Keratinocyte (primary cell): Measurements from ENCODE around the gene CFAP299. TPM values are rescaled to one million over a fixed set of nuclear protein-coding genes. Genes with fewer than 3 reads are reported as not detected.

Experiments
- DNase-seq: peaks from one replicate; pipeline ENCODE4 v3.0.0-alpha.2; 2011; ENCODE audit warnings: low read depth, missing footprints, low spot score
- FAIRE-seq: peaks from 2 replicates; lab custom pipeline; 2011; peaks lifted over from hg19 to GRCh38; lab: Jason Lieb, UNC
- H2AFZ ChIP-seq: 2 replicates; pipeline ENCODE4 v1.6.0; 2012; ENCODE audit warnings: low read length, control low read depth, inconsistent platforms; ENCODE audit not compliant: control insufficient read depth
- H3K27ac ChIP-seq: 2 replicates; pipeline ENCODE4 v1.5.1; 2011; ENCODE audit warnings: low read length; ENCODE audit not compliant: control insufficient read depth, insufficient read depth
- H3K27me3 ChIP-seq: 3 replicates; pipeline ENCODE4 v1.6.0; 2011; ENCODE audit warnings: low read length; ENCODE audit not compliant: control insufficient read depth, insufficient read depth; ENCODE audit errors: extremely low read depth
- H3K36me3 ChIP-seq, 2 experiments: 2 replicates in 1 of 2; 3 replicates in 1 of 2; pipeline ENCODE4 v1.5.1; 2011; ENCODE audit warnings: low read length in 2 of 2, mild to moderate bottlenecking in 1 of 2; ENCODE audit not compliant: control insufficient read depth in 2 of 2, insufficient read depth in 2 of 2; ENCODE audit errors: extremely low read depth in 1 of 2
- H3K4me1 ChIP-seq: 3 replicates; pipeline ENCODE4 v1.5.1; 2011; ENCODE audit warnings: low read length; ENCODE audit not compliant: control insufficient read depth, insufficient read depth; ENCODE audit errors: extremely low read depth
- H3K4me2 ChIP-seq: 3 replicates; pipeline ENCODE4 v1.6.0; 2011; ENCODE audit warnings: low read depth, low read length; ENCODE audit not compliant: control insufficient read depth, insufficient read depth; ENCODE audit errors: extremely low read depth
- H3K4me3 ChIP-seq, 3 experiments: fragments of 200-600 bp in 1 of 3; sonication (generic) in 1 of 3; 2 replicates in 2 of 3; 3 replicates in 1 of 3; pipeline ENCODE4 v1.5.1; 2011 to 2016; ENCODE audit warnings: low read length in 3 of 3, mild to moderate bottlenecking in 3 of 3, control low read depth in 2 of 3, inconsistent platforms in 1 of 3, low read depth in 1 of 3, mixed read lengths in 1 of 3, mixed run types in 1 of 3, moderate library complexity in 1 of 3; ENCODE audit not compliant: control insufficient read depth in 2 of 3, insufficient read depth in 2 of 3; ENCODE audit errors: extremely low read depth in 1 of 3
- H3K79me2 ChIP-seq: 2 replicates; pipeline ENCODE4 v1.6.0; 2012; ENCODE audit warnings: low read length; ENCODE audit not compliant: control insufficient read depth, insufficient read depth
- H3K9ac ChIP-seq: 3 replicates; pipeline ENCODE4 v1.6.0; 2011; ENCODE audit warnings: low read length; ENCODE audit not compliant: control insufficient read depth, insufficient read depth; ENCODE audit errors: extremely low read depth
- H3K9me1 ChIP-seq: 3 replicates; pipeline ENCODE4 v1.6.0; 2011; ENCODE audit warnings: low read length; ENCODE audit not compliant: control insufficient read depth, insufficient read depth; ENCODE audit errors: extremely low read depth
- H3K9me3 ChIP-seq: 2 replicates; pipeline ENCODE4 v1.5.1; 2012; ENCODE audit warnings: low read depth, low read length; ENCODE audit not compliant: control insufficient read depth
- H4K20me1 ChIP-seq: 3 replicates; pipeline ENCODE4 v1.6.0; 2011; ENCODE audit warnings: low read length; ENCODE audit not compliant: control insufficient read depth, insufficient read depth; ENCODE audit errors: extremely low read depth
- CTCF ChIP-seq, 3 experiments: IDR thresholded peaks in 1 of 3; conservative IDR thresholded peaks in 1 of 3; optimal IDR thresholded peaks in 1 of 3; 2 replicates in 2 of 3; 3 replicates in 1 of 3; pipeline versions ENCODE3 to v1.5.1; 2011; ENCODE audit warnings: low read length in 3 of 3, mild to moderate bottlenecking in 3 of 3, moderate library complexity in 2 of 3, control low read depth in 1 of 3, inconsistent platforms in 1 of 3; ENCODE audit not compliant: insufficient read depth in 2 of 3; ENCODE audit errors: extremely low read depth in 1 of 3
- EZH2 ChIP-seq: IDR thresholded peaks from one replicate; pipeline ENCODE4 v1.6.1; 2012; ENCODE audit warnings: inconsistent platforms, mild to moderate bottlenecking, low read length, moderate library complexity
- dilution Hi-C: fragments of 300-500 bp; cut with MboI; formaldehyde crosslinking; loops from one replicate; pipeline ENCODE4 v1.7.0; 2020; ENCODE audit warnings: low sequenced_read_pairs; ENCODE audit not compliant: extremely low pct_ligation_motif_present
- polyA plus RNA-seq, 5 experiments: library from polyadenylated mRNA; depleted of rRNA in 3 of 5; stranded (reverse) in 3 of 5; stranded (forward) in 1 of 5; unstranded in 1 of 5; fragments of >200 nt; gene quantifications; 1 replicate in 1 of 5; 2 replicates in 3 of 5; 3 replicates in 1 of 5; pipeline versions ENCODE4 v1.2.1 to v1.2.3, GENCODE V29; 2011 to 2012; ENCODE audit warnings: missing spikeins in 2 of 5, low read depth in 1 of 5, low replicate concordance in 1 of 5

Gene CFAP299
- polyA plus RNA-seq, 1 donor (not counting 4 experiments of a cell fraction or from before 2014, with no cell fraction given): 0.14 TPM

- H3K9me1 ChIP-seq: no peaks in the 10 kb centered on the region
- no peak overlapping the region for H3K27ac ChIP-seq
- H3K4me3 ChIP-seq: no peak overlapping the region
- TF ChIP-seq CTCF (optimal IDR thresholded peaks at IDR 0.05 in 1 of 3, IDR thresholded peaks at IDR 0.05 in 1 of 3, conservative IDR thresholded peaks at IDR 0.05 in 1 of 3; ENCODE audit: extremely low read depth in 1 of 3, insufficient read depth in 2 of 3, low read length in 3 of 3) (no peak), EZH2 (no peak)
- no peaks in the 10 kb centered on the region for H3K79me2 ChIP-seq
- no peaks in the 10 kb centered on the region for H4K20me1 ChIP-seq
- FAIRE-seq: no peak
- H3K36me3 ChIP-seq: no peaks in the 10 kb centered on the region
- H3K4me2 ChIP-seq: no peak overlapping the region
- no peak for DNase-seq
- peaks cover 2% of the 10 kb centered on the region for H3K4me1 ChIP-seq
- no peak overlapping the region for H2AFZ ChIP-seq
- no peaks in the 10 kb centered on the region for H3K9me3 ChIP-seq
- dilution Hi-C loops: no loop called here
- no peaks in the 10 kb centered on the region for H3K27me3 ChIP-seq
- H3K9ac ChIP-seq: no peak overlapping the region
Measured at GRCh38 chr4:80731436-80731835, 395.9 kb downstream of the CFAP299 start.

- H3K9ac ChIP-seq: no peak overlapping the region
- DNase-seq (no peak), FAIRE-seq (peak; percentile 64)
- dilution Hi-C loops: no loop called here
- no peaks in the 10 kb centered on the region for H3K9me1 ChIP-seq
- no peak overlapping the region for H3K4me2 ChIP-seq
- H3K27ac ChIP-seq: no peak overlapping the region
- H3K36me3 ChIP-seq: no peaks in the 10 kb centered on the region
- TF ChIP-seq CTCF (optimal IDR thresholded peaks at IDR 0.05 in 1 of 3, IDR thresholded peaks at IDR 0.05 in 1 of 3, conservative IDR thresholded peaks at IDR 0.05 in 1 of 3; ENCODE audit: extremely low read depth in 1 of 3, insufficient read depth in 2 of 3, low read length in 3 of 3): no peak
- no peak for TF ChIP-seq EZH2
- H2AFZ ChIP-seq: no peak overlapping the region
- peaks cover 2% of the 10 kb centered on the region for H3K4me1 ChIP-seq
- no peaks in the 10 kb centered on the region for H3K27me3 ChIP-seq
- H4K20me1 ChIP-seq: no peaks in the 10 kb centered on the region
- H3K4me3 ChIP-seq: no peak overlapping the region
- H3K9me3 ChIP-seq: no peaks in the 10 kb centered on the region
- no peaks in the 10 kb centered on the region for H3K79me2 ChIP-seq
Measured at GRCh38 chr4:80732010-80732409, 396.5 kb downstream of the CFAP299 start.
